ACC112 (cell line): Measurements from ENCODE around the gene MAP4K3.

Experiments
- H2AFZ ChIP-seq: fragments of 200-600 bp; sonication (generic); one replicate; pipeline ENCODE4 v1.6.0; 2017; ENCODE audit warnings: antibody characterized with exemption, low read length; ENCODE audit not compliant: unreplicated experiment
- H3K27ac ChIP-seq: fragments of 200-600 bp; sonication (generic); 2 replicates; pipeline ENCODE4 v1.5.1; 2014; ENCODE audit warnings: low read depth, mild to moderate bottlenecking, antibody characterized with exemption, low read length, moderate library complexity
- H3K27me3 ChIP-seq: fragments of 200-600 bp; sonication (generic); 2 replicates; pipeline ENCODE4 v1.6.1; 2014; ENCODE audit warnings: mild to moderate bottlenecking, antibody characterized with exemption, low read length, moderate library complexity, mixed read lengths; ENCODE audit not compliant: insufficient read depth
- H3K36me3 ChIP-seq: fragments of 200-600 bp; sonication (generic); 2 replicates; pipeline ENCODE4 v1.6.1; 2016; ENCODE audit warnings: mild to moderate bottlenecking, antibody characterized with exemption, low read length, moderate library complexity, mixed read lengths; ENCODE audit not compliant: insufficient read depth
- H3K4me1 ChIP-seq: fragments of 200-600 bp; sonication (generic); one replicate; pipeline ENCODE4 v1.6.1; 2016; ENCODE audit warnings: low read length, mixed read lengths; ENCODE audit not compliant: insufficient read depth, unreplicated experiment, control insufficient read depth
- H3K4me3 ChIP-seq: fragments of 200-600 bp; sonication (generic); 2 replicates; pipeline ENCODE4 v1.5.1; 2014; ENCODE audit warnings: mild to moderate bottlenecking, low read depth, low read length
- H3K79me2 ChIP-seq: fragments of 200-600 bp; sonication (generic); one replicate; pipeline ENCODE4 v1.6.0; 2016; ENCODE audit warnings: low read length; ENCODE audit not compliant: control insufficient read depth, unreplicated experiment, insufficient read depth

MAP4K3 gene

GRCh38 chr2:39445934-39446333 lies 8.8 kb upstream of the MAP4K3 start:
- H3K27ac ChIP-seq, result no peak overlapping the region
- no peak overlapping the region for H2AFZ ChIP-seq
- H3K27me3 ChIP-seq, result no peaks in the 10 kb centered on the region
- H3K4me3 ChIP-seq, result no peak overlapping the region
- peaks cover 8% of the 10 kb centered on the region for H3K4me1 ChIP-seq
- H3K36me3 ChIP-seq, result peaks cover 40% of the 10 kb centered on the region
- no peaks in the 10 kb centered on the region for H3K79me2 ChIP-seq

GRCh38 chr2:39443009-39443408 lies 5.9 kb upstream of the MAP4K3 start:
- Histone ChIP-seq H3K27me3 (no peaks in the 10 kb centered on the region), H3K36me3 (peaks cover 34% of the 10 kb centered on the region), H3K4me1 (peaks cover 24% of the 10 kb centered on the region), H3K27ac (no peak overlapping the region), H3K4me3 (no peak overlapping the region), H3K79me2 (peaks cover 12% of the 10 kb centered on the region), H2AFZ (no peak overlapping the region)

- Histone ChIP-seq H3K36me3 (0 out of 2 replicates have a peak, but pooled peaks cover 5% of the 10 kb centered on the region), H3K4me3 (peak overlapping the region; percentile 98), H3K27me3 (no peaks in the 10 kb centered on the region), H3K27ac (peak overlapping the region; percentile 70), H2AFZ (peak overlapping the region; percentile 98), H3K79me2 (peaks cover 62% of the 10 kb centered on the region), H3K4me1 (peaks cover 40% of the 10 kb centered on the region)
These were observed 624 bp upstream of the MAP4K3 start for GRCh38 chr2:39437522-39438296.

GRCh38 chr2:39435741-39436591 lies 1.1 kb downstream of the MAP4K3 start:
- peaks cover 79% of the 10 kb centered on the region for H3K79me2 ChIP-seq
- no peaks in the 10 kb centered on the region for H3K36me3 ChIP-seq
- H3K27me3 ChIP-seq, result no peaks in the 10 kb centered on the region
- peaks cover 54% of the 10 kb centered on the region for H3K4me1 ChIP-seq
- H3K27ac ChIP-seq, result peak overlapping the region; percentile 70
- no peak overlapping the region for H2AFZ ChIP-seq
- H3K4me3 ChIP-seq, result peak overlapping the region; percentile 98

GRCh38 chr2:39435234-39435633 lies 1.9 kb downstream of the MAP4K3 start:
- H3K4me1 ChIP-seq, result peaks cover 58% of the 10 kb centered on the region
- H2AFZ ChIP-seq, result no peak overlapping the region
- H3K27ac ChIP-seq, result peak overlapping the region; percentile 70; the same call in 1 of the 2 replicates
- no peaks in the 10 kb centered on the region for H3K36me3 ChIP-seq
- H3K4me3 ChIP-seq, result peak overlapping the region; percentile 98
- no peaks in the 10 kb centered on the region for H3K27me3 ChIP-seq
- H3K79me2 ChIP-seq, result peaks cover 86% of the 10 kb centered on the region

DNA sequence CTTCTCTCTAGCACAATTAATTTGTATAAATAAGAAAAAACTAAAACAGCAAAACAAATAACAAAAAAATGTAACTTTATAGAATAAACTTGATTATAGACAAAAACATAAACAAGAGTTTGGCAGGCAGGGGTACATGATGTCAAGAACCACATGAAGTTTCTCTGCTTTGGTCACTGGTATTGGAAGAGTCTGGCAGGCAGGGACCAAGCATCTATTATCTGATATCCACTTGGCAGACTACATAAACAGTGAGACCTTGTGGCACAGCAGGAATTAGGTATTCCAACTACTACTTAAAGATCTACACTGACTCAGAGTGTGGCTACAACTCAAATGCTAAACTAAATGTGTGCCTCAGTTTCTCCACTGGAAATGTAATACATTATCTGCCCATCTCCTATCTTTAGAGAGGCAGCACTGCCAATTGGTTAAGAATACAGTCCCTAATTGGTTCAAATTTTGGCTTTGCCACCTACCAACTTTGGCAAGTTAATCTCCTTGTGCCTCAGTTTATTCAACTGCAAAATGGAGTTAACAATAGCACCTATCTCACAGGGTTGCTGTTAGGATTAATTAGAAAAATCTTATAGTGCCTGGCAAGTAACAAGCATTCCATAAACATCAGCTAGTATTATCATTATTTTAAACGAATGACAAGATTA lies 2.7 kb downstream of the MAP4K3 start:
- Histone ChIP-seq H3K79me2 (peaks cover 91% of the 10 kb centered on the region), H2AFZ (no peak overlapping the region), H3K27me3 (no peaks in the 10 kb centered on the region), H3K4me1 (peaks cover 57% of the 10 kb centered on the region), H3K27ac (no peak overlapping the region), H3K4me3 (peak overlapping the region; percentile 98), H3K36me3 (no peaks in the 10 kb centered on the region)

GRCh38 chr2:39433586-39434195 lies 3.4 kb downstream of the MAP4K3 start:
- H3K4me1 ChIP-seq, result peaks cover 51% of the 10 kb centered on the region
- H2AFZ ChIP-seq, result no peak overlapping the region
- H3K79me2 ChIP-seq, result peaks cover 97% of the 10 kb centered on the region
- H3K4me3 ChIP-seq, result peak overlapping the region; percentile 98
- H3K27me3 ChIP-seq, result no peaks in the 10 kb centered on the region
- no peaks in the 10 kb centered on the region for H3K36me3 ChIP-seq
- H3K27ac ChIP-seq, result no peak overlapping the region

DNA sequence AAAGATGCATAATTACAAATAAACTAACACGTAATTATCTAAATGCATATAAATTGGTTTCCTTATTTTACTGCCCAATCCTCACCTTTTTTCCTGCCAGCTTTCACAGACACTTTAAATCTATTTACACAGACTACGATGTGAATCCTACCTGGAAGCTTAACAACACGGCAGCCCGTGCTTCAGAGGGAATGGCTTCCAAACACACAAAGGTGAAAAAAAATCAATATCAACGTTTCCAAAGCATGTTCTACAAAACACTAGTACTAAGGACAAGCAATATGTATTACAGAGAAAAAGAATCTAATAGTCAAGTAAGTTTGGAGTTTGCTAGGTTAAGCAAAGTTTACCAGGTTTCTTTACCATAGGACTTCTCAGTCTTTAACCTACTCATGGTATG lies 4.4 kb downstream of the MAP4K3 start:
- Histone ChIP-seq H3K4me1 (peaks cover 49% of the 10 kb centered on the region), H3K27me3 (no peaks in the 10 kb centered on the region), H3K36me3 (no peaks in the 10 kb centered on the region), H3K4me3 (no peak overlapping the region), H2AFZ (no peak overlapping the region), H3K27ac (no peak overlapping the region), H3K79me2 (peaks cover 97% of the 10 kb centered on the region)

DNA sequence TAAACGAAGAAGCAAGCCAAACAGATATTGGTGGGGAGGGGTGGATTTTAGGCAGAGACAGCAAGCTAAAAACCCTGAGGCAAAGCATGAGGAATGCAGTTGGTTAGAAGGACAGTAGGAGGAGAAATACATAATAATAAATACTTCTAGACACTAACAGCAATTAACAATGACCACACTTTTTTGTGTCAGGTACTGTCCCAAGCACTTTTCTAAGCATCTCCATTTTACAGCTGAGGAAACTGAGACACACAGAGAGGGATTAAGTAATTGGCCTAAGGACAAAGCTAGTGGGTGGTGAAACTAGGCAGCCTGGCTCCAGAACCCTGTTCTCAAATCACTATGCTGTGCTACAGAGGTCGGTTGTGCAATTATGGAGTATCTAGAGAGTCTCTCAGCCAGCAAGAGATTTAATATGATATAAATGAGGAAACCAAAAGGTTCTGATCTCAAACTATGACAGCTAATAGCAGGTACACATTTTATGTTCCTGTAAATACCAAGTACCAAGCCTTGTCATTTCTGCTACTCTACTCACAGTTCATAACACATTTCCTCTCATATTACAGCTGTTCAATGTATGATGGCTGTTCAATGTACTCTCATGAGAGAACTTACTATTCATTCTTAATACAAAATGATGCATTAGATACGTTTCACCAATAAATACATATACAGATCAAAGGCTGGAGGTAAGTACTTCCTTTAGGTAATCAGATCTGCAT lies 5.3 kb downstream of the MAP4K3 start:
- no peak overlapping the region for H2AFZ ChIP-seq
- H3K4me3 ChIP-seq, result no peak overlapping the region
- no peaks in the 10 kb centered on the region for H3K27me3 ChIP-seq
- H3K27ac ChIP-seq, result no peak overlapping the region
- H3K4me1 ChIP-seq, result peaks cover 58% of the 10 kb centered on the region
- H3K36me3 ChIP-seq, result no peaks in the 10 kb centered on the region
- H3K79me2 ChIP-seq, result peaks cover 100% of the 10 kb centered on the region

GRCh38 chr2:39429746-39430145 lies 7.3 kb downstream of the MAP4K3 start:
- Histone ChIP-seq H3K27me3 (no peaks in the 10 kb centered on the region), H3K36me3 (no peaks in the 10 kb centered on the region), H3K79me2 (peaks cover 100% of the 10 kb centered on the region), H3K4me3 (no peak overlapping the region), H2AFZ (no peak overlapping the region), H3K27ac (no peak overlapping the region), H3K4me1 (peaks cover 73% of the 10 kb centered on the region)
